ENCODE data around the gene CHST2.

Gene CHST2

GRCh38 chr3:143099690-143100089 is 19.9 kb upstream of the CHST2 start:
- no peak for DNase-seq

DNA sequence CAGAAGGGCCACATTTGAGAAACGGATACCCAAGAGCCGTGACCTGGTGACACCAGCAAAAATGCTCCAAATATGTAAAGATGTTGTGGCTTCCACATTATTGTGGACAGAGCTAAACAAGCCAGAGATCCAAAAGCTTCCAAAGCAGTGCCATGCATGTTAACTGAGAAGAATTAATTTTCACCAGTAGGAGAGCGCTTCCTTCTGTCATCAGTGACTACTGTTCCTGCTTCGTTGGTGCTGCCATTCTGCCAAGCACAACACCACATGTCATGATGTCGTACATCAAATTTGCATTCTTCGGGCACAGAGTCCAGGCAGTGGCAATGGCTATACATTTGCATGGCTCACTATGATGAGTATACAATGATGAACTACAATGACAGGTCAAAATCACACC is 19.1 kb upstream of the CHST2 start:
- no peak for DNase-seq

- no peak for DNase-seq
Measured at GRCh38 chr3:143101792-143102381, 17.7 kb upstream of the CHST2 start.

DNA sequence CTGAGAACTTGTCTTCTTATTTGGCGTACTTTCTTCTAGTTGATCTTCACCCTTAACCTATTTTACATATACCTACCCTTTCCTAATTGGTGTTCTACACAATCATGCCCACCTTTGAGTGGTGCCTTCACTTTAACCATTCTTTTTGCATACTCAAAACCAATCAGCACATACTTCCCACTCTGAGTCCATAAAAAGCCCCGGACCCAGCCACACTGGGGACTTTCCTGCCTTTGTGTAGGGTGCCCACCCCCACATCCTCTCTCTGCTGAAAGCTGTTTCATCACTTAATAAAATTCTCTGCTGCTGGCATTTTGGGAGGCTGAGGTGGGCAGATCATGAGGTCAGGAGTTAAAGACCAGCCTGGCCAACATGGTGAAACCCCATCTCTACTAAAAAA is 15.9 kb upstream of the CHST2 start:
- no peak for DNase-seq

DNA sequence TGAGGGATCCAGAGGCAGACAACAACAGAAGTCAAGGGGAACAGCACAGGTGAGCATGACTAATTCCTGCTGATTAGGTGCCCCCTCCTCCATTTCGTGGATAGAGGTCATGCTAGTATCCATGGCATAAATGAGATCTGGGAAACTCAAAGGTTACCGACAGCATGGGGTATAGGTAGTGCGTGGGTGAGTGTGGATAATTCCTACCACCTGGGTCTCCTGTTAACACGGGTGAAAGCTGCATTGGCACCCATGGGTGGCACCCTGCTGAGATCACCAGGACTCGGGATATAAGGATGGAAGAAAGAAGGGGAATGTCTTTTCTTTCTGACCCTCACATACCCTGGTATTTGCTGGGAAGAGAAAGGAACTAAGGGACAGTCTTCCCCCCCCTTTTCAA is 14.4 kb upstream of the CHST2 start:
- DNase-seq, result no peak

- peak; percentile 29 to 44 for DNase-seq
Measured at GRCh38 chr3:143109861-143110260, 9.7 kb upstream of the CHST2 start.

DNA sequence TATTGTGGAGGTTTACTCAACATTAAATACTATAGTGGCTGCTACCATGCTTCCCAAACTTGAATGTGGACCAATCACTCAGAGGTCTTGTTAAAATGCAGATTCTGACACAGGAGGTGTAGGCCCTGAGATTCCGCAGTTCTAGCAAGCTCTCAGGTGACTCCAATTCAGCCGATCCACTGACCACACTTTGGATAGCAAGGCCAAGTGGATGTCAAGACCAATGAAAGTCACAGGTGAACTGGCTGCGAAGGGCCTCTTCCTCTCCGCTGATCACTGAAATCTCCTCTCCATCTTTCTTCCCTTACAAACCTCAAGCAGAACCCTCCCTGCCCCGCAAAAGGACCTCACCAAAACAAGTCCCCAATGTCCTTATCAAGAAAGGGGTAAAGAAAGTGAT is 9.2 kb upstream of the CHST2 start:
- no peak for DNase-seq

GRCh38 chr3:143118630-143119008 is 952 bp upstream of the CHST2 start:
- DNase-seq, result no peak

- DNase-seq, result peak in 1 of 2 experiments; percentile 38
Measured at GRCh38 chr3:143119974-143120715, 574 bp downstream of the CHST2 start.

DNA sequence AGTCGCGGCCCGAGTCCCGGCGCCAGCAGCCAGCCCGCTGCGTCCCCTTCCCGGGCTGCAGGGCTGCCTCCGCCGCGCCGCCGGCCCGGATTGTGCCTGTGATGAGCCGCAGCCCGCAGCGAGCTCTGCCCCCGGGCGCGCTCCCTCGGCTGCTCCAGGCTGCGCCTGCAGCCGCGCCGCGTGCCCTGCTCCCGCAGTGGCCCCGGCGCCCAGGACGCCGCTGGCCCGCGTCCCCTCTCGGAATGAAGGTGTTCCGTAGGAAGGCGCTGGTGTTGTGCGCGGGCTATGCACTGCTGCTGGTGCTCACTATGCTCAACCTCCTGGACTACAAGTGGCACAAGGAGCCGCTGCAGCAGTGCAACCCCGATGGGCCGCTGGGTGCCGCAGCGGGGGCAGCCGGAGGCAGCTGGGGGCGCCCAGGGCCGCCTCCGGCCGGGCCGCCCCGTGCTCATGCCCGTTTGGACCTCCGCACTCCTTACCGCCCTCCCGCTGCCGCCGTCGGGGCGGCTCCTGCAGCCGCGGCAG is 1.2 kb downstream of the CHST2 start:
- DNase-seq, result no peak

DNA sequence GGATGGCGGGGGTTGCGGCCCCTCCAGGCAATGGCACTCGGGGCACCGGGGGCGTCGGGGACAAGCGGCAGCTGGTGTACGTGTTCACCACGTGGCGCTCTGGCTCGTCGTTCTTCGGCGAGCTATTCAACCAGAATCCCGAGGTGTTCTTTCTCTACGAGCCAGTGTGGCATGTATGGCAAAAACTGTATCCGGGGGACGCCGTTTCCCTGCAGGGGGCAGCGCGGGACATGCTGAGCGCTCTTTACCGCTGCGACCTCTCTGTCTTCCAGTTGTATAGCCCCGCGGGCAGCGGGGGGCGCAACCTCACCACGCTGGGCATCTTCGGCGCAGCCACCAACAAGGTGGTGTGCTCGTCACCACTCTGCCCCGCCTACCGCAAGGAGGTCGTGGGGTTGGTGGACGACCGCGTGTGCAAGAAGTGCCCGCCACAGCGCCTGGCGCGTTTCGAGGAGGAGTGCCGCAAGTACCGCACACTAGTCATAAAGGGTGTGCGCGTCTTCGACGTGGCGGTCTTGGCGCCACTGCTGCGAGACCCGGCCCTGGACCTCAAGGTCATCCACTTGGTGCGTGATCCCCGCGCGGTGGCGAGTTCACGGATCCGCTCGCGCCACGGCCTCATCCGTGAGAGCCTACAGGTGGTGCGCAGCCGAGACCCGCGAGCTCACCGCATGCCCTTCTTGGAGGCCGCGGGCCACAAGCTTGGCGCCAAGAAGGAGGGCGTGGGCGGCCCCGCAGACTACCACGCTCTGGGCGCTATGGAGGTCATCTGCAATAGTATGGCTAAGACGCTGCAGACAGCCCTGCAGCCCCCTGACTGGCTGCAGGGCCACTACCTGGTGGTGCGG is 1.9 kb downstream of the CHST2 start:
- DNase-seq, result peak in 1 of 2 experiments; percentile 12

GRCh38 chr3:143122089-143122430 is 2.5 kb downstream of the CHST2 start:
- no peak for DNase-seq

GRCh38 chr3:143122608-143123352 is 3.2 kb downstream of the CHST2 start:
- no peak for DNase-seq

GRCh38 chr3:143123353-143123984 is 3.9 kb downstream of the CHST2 start:
- DNase-seq, result no peak

GRCh38 chr3:143124601-143125520 is 5.3 kb downstream of the CHST2 start:
- no peak for DNase-seq

DNA sequence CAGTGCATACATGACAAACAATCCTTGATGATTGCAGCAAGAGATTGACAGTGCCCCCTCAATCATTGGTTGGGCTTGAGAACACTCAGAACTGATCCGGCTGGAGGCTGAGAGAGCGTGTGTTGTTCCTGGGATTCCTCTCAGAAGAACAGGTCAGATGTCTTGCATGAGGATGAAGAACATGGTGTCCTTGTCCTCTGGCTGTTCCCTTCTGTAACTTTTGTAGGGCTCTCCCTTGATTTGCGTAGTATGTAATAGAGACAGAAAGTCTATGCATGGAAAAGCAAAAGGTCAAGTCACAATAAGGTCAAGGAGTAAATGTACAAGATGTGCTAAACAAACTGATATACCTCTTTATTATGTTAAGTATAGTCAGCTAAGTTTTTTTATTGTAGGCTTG is 8.2 kb downstream of the CHST2 start:
- DNase-seq, result no peak

DNA sequence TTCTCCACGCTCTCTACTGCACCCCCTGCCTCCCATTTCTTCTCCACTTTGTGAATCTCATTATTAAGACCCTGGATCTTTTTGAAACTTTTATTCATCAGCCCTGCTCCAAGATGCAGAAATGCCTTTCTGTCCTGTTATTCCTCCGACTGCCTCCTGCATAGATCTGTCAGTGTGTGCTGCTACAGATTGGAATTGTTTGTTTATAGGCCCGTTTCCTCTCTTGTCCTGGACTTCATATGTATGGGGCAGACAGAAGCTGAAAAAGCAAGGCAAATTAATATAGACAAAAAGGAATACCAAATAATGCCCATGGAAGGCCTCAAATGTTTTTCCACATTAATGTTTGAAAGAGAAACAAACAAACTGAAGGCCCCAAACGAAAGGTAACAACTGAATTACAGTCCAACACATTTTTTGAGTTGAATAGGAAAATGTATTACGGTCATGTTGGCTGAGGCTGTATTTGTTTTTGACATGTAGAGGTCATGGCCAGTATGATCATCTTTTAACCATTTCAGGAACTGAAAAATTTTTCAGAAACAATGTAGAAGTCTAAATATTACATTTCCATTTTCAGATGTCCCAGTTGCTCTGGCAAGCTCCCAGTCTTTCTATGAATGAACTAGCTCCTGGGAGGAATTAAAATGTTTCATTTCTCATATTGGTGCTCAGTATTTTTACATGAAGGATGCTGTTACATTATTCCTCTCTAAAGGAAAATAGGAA is 8.8 kb downstream of the CHST2 start:
- no peak for DNase-seq

- no peak for DNase-seq
Measured at GRCh38 chr3:143132246-143132980, 12.8 kb downstream of the CHST2 start.

DNA sequence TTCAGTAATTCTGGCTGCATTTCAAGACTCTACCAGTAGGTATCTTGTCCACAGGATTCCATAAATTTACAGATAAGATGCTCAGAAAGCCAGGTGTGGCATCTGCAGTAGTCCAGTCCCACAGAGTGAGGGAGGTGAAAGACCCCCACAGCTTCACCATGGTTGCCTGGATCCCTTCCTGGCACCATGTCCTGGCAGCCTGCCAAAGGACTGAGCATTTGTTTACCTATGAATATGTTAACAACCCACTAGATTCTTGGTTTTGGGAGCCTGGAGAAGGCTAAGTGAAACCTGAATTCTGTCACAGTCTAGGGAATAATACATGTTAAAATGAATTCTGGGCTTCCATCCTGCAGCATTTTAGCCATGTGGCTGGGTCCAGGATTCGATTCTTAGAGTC is 14.9 kb downstream of the CHST2 start:
- peak; percentile 36 to 67 for DNase-seq

GRCh38 chr3:143135150-143135549 is 15.6 kb downstream of the CHST2 start:
- DNase-seq, result peak in 1 of 2 experiments; percentile 54

All from NCI-H446 (cell line).